Measurements from ENCODE around the gene PPP2R5B. TPM values are rescaled to one million over a fixed set of nuclear protein-coding genes. Genes with fewer than 3 reads are reported as not detected.

Gene PPP2R5B
- total RNA-seq, 4 donors from 2014 or later, result 7.8 to 20.3 (median 12.4) TPM

GRCh38 chr11:64878494-64879243 is 45.8 kb upstream of the PPP2R5B start, which contains the start of gene EHD1:
Gene EHD1, minus strand, starts transcription at chr11:64878621. Its CDS starts 157 bp downstream, at chr11:64878464.
- TF ChIP-seq CTCF (IDR thresholded peaks at IDR 0.05), result no peak
- ATAC-seq (ENCODE audit: low FRiP score) (peak; percentile 91), DNase-seq (ENCODE audit: low spot score) (peak; percentile 98)

- TF ChIP-seq CTCF (IDR thresholded peaks at IDR 0.05), result no peak
- DNase-seq (ENCODE audit: low spot score) (no peak), ATAC-seq (ENCODE audit: low FRiP score) (no peak)
Measured at GRCh38 chr11:64879244-64879900, 45.1 kb upstream of the PPP2R5B start.

GRCh38 chr11:64880240-64881001 is 44.1 kb upstream of the PPP2R5B start:
- DNase-seq (ENCODE audit: low spot score) (no peak), ATAC-seq (ENCODE audit: low FRiP score) (no peak)
- no peak for TF ChIP-seq CTCF (IDR thresholded peaks at IDR 0.05)

- no peak for TF ChIP-seq CTCF (IDR thresholded peaks at IDR 0.05)
- ATAC-seq (ENCODE audit: low FRiP score) (no peak), DNase-seq (ENCODE audit: low spot score) (no peak)
Measured at GRCh38 chr11:64881476-64881875, 43.0 kb upstream of the PPP2R5B start.

- ATAC-seq (ENCODE audit: low FRiP score) (no peak), DNase-seq (ENCODE audit: low spot score) (no peak)
- TF ChIP-seq CTCF (IDR thresholded peaks at IDR 0.05), result no peak
Measured at GRCh38 chr11:64882243-64882642, 42.2 kb upstream of the PPP2R5B start.

GRCh38 chr11:64883575-64883974 is 40.9 kb upstream of the PPP2R5B start:
- DNase-seq (ENCODE audit: low spot score), result no peak
- TF ChIP-seq CTCF (IDR thresholded peaks at IDR 0.05), result no peak
- no peak for ATAC-seq (ENCODE audit: low FRiP score)
